NCI-H2171 treated with DMSO at 0.1 percent for 48 hours (cell line): ENCODE data around the gene P2RX7.

Experiments used
- DNase-seq: peaks from one replicate; lab custom pipeline; 2025; lab: John Stamatoyannopoulos, UW

Gene P2RX7

GRCh38 chr12:121132601-121133481, at the start of gene P2RX7:
Gene P2RX7, plus strand, starts transcription at chr12:121132876. Its CDS starts 95 bp downstream, at chr12:121132971.
- DNase-seq, result peak; percentile 76

DNA sequence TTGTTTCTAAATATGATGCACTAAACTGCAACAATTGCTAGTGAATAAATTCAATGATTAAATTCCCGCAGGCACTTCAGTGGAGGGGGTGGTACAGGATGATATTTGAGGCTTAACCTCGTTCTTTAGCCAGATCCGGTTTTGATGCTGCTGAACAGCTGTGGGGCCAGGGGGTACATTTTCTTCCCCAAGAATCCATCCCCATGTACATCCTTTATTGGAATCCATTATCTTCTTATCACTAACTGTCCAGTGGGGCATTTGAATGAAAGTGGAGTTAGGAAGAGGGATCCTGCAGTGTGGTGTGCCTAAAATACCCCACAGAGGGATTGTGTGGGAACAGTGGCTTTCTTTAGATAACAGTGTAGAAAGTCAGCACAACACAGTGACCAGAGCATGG, 48.4 kb upstream of the P2RX7 start:
- DNase-seq, result no peak

DNA sequence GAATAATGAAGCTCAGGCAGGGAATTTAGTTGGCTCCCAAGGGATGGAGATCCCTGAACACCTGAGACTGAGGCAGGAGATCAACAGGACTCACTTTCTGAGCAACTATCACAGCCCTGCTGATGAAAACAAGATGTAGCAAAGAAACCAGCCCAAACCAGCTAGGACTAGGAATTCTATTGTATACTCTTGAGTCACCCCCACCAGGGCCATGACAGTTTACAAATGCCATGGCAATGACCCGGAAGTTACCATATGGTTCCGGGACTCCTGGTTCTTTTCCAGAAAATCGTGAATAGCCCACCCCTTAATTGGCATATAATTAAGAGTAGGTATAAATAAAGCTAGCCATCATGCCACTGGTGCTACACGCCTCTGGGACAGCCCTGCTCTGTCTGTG, 47.6 kb upstream of the P2RX7 start:
- no peak for DNase-seq

DNA sequence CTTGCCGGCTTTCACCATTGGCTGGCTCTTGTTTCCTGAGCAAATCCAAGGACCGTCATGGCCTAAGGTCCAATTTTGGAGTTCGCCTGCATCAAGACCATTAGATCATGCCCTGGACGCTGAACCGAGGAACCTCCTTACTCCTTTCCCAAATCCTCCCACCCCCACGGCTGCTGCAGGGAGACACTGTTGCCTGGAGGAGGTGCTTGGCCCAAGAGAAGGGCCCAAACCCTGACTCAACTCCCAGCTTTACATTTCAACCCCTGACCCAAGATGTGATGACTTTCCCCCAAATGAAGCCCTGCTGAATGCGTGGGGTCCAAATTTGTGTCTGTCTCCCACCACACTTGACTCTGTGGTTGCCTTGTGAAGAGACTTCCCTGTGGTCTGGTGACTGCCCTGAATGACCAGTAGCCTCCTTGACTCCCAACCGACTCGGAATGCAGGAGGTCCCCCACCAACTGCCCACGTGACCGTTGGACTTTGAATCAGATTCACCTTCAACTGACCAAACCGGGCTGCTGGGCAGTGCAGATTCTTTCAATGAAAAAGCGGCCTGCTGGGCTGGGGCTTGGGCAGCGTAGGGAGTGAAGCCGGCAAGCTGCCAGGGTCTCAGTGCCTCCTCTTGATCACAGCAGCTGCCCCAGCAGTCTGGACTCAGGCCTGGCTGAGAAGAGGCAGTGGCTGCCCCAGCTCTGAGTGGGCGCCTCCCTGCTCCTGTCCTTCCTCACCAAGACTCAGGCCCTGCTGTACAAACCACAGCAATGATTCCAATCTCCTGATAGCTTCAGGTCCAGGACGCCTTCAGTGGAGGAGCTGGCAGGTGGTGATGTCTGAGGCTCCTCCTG, 46.9 kb upstream of the P2RX7 start:
- no peak for DNase-seq

- no peak for DNase-seq
Observed at GRCh38 chr12:121086781-121087295, 45.8 kb upstream of the P2RX7 start.

GRCh38 chr12:121087467-121088194, 45.0 kb upstream of the P2RX7 start:
- DNase-seq, result no peak

GRCh38 chr12:121088195-121088585, 44.5 kb upstream of the P2RX7 start:
- no peak for DNase-seq

DNA sequence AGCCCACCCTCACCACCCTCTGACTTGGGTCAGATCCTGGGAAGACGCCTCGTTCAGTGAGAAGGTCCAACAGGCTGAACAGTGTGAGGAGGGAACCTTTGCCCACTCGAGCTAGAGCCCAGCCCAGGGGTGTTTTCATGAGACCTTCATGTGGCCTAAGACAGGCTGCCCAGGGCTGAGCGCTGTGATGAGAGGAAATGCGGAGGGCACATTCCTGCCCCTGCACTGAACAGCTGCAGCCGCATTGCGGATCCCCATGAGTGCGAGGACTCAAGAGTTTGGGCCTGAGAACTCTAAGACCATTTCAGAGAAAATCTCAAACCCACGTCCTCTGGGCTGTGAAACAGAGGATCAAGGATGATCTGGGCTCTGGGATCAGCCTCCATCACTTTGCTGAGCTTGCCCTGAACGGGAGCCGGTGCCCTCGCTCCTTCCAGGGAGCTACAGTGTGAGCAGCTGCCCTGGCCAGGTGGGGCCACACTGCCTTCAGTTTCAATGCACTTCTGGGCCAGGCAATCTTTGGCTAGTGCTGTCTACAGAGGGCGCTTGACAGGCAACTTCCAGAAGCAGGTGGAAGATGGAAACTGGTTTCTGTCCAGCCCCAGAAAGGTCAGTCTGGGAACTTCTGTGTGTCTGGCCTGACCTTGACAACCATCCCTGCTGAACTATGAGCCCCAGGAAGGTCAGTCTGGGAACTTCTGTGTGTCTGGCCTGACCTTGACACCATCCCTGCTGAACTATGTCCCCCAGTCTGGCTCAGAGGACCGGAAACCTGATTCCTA, 43.5 kb upstream of the P2RX7 start:
- DNase-seq, result no peak

- no peak for DNase-seq
Observed at GRCh38 chr12:121089813-121090430, 42.8 kb upstream of the P2RX7 start.

- no peak for DNase-seq
Observed at GRCh38 chr12:121090586-121091514, 41.8 kb upstream of the P2RX7 start.

GRCh38 chr12:121092034-121092433, 40.6 kb upstream of the P2RX7 start:
- no peak for DNase-seq

DNA sequence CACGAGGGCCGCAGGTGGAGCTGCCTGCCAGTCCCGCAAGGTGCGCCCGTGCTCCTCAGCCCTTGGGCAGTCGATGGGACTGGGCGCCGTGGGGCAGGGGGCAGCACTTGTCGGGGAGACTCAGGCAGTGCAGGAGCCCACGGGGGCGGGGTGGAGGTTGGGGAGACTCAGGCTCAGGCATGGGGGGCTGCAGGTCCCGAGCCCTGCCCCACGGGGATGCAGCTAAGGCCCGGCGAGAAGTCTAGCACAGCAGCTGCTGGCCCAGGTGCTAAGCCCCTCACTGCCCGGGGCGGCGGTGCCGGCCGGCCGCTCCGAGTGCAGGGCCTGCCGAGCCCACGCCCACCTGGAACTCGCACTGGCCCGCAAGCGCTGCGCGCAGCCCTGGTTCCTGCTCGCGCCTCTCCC, 39.2 kb upstream of the P2RX7 start:
- DNase-seq, result no peak

- peak; percentile 58 for DNase-seq
Observed at GRCh38 chr12:121095544-121096198, 37.0 kb upstream of the P2RX7 start.

- no peak for DNase-seq
Observed at GRCh38 chr12:121096199-121096798, 36.4 kb upstream of the P2RX7 start.

DNA sequence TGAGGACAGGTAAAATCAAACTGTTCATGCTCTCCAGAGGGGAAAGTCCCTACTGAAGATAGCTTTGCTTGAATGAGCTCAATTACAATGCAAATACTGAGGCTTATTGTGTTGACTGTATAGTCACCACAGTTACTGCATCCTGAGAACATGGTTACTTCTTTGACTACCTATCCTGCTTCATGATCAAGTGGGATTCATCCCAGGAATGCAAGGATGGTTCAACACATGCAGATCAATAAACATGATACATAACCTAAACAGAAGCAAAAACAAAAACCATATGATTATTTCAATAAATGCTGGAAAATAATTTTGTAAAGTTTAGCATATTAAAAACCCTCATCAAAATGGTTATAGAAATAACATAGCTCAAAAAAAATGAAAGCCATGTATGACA, 32.9 kb upstream of the P2RX7 start:
- no peak for DNase-seq

GRCh38 chr12:121102307-121102706, 30.4 kb upstream of the P2RX7 start:
- DNase-seq, result no peak

DNA sequence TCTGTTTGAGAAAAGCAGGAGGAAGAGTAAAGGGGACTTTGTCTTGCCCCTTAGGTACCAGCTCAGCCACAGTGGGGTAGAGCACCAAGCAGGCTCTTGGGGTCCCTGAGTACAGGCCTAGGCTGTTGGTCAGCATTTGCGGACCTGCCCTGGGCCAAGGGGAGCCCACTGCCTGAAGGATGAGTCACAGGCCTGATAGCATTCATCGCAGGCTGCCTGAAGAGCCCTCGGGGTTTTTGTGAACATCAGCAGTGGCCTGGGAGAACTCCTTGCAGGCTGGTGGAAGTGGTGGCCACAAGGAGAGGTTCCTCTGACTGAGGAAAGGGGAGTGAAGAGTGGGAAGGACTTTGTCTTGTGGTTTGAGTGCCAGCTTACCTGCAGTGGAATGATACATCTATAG, 25.0 kb upstream of the P2RX7 start:
- no peak for DNase-seq

DNA sequence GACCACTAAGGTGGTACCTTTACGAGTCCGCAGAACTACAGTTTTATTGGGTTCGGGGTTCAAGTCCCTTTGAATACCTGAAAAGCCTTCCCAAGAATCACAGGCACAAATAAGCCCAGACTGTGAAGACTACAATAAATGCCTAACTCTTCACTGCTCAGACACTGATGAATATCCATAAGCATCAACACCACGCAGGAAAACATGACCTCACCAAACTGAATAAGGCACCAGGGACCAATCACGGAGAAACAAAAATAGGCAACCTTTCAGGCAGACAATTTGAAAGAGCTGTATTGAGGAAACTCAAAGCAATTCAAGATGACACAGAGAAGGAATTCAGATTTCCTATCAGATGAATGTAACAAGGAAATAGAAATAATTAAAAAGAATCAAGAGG, 24.2 kb upstream of the P2RX7 start:
- no peak for DNase-seq
